GM23338 (cell line): Measurements from ENCODE around the gene PNN.

ENCODE experiments used
- CTCF ChIP-seq, 2 experiments: fragments of 200-600 bp in 1 of 2; sonication (generic) in 1 of 2; conservative IDR thresholded peaks; 2 replicates each; pipeline versions ENCODE4 v1.5.1 to v1.6.1; 2016 to 2017; ENCODE audit warnings: antibody characterized with exemption in 2 of 2, low read depth in 2 of 2, mild to moderate bottlenecking in 2 of 2, moderate library complexity in 1 of 2
- JUNB ChIP-seq: IDR thresholded peaks from one replicate; pipeline ENCODE4 v1.6.1; 2016; ENCODE audit warnings: antibody characterized with exemption; ENCODE audit not compliant: unreplicated experiment

- TF ChIP-seq CTCF (conservative IDR thresholded peaks at IDR 0.05; ENCODE audit: low read depth in 2 of 2) (no peak), JUNB (no peak)
Measured at GRCh38 chr14:39217214-39217879, 42.3 kb downstream of the PNN start.
